Measurements from ENCODE around the gene SIK2. TPM values are rescaled to one million over a fixed set of nuclear protein-coding genes. Genes with fewer than 3 reads are reported as not detected.

Gene SIK2
- total RNA-seq, 1 donor from 2014 or later: 8.1 TPM

GRCh38 chr11:111756097-111756496 lies 153.8 kb downstream of the SIK2 start:
- H3K4me3 ChIP-seq (ENCODE audit: low read depth, low read length): no peak overlapping the region
- no peak for DNase-seq (ENCODE audit: low read depth)
- no peak for TF ChIP-seq CTCF (conservative IDR thresholded peaks at IDR 0.05; ENCODE audit: low read depth, low read length)

GRCh38 chr11:111759376-111759775 lies 157.1 kb downstream of the SIK2 start:
- no peak for TF ChIP-seq CTCF (conservative IDR thresholded peaks at IDR 0.05; ENCODE audit: low read depth, low read length)
- no peak for DNase-seq (ENCODE audit: low read depth)
- H3K4me3 ChIP-seq (ENCODE audit: low read depth, low read length): no peak overlapping the region

- H3K4me3 ChIP-seq (ENCODE audit: low read depth, low read length): no peak overlapping the region
- DNase-seq (ENCODE audit: low read depth): no peak
- no peak for TF ChIP-seq CTCF (conservative IDR thresholded peaks at IDR 0.05; ENCODE audit: low read depth, low read length)
Observed at GRCh38 chr11:111759778-111760407, 157.6 kb downstream of the SIK2 start.

- DNase-seq (ENCODE audit: low read depth): no peak
- TF ChIP-seq CTCF (conservative IDR thresholded peaks at IDR 0.05; ENCODE audit: low read depth, low read length): no peak
- H3K4me3 ChIP-seq (ENCODE audit: low read depth, low read length): no peak overlapping the region
Observed at GRCh38 chr11:111761036-111761435, 158.8 kb downstream of the SIK2 start.

GRCh38 chr11:111762526-111762925 lies 160.3 kb downstream of the SIK2 start:
- no peak overlapping the region for H3K4me3 ChIP-seq (ENCODE audit: low read depth, low read length)
- no peak for TF ChIP-seq CTCF (conservative IDR thresholded peaks at IDR 0.05; ENCODE audit: low read depth, low read length)
- no peak for DNase-seq (ENCODE audit: low read depth)

- peak; percentile 33 for TF ChIP-seq CTCF (conservative IDR thresholded peaks at IDR 0.05; ENCODE audit: low read depth, low read length)
- no peak overlapping the region for H3K4me3 ChIP-seq (ENCODE audit: low read depth, low read length)
- no peak for DNase-seq (ENCODE audit: low read depth)
Observed at GRCh38 chr11:111762981-111763643, 160.9 kb downstream of the SIK2 start.

GRCh38 chr11:111764621-111765020 lies 162.4 kb downstream of the SIK2 start:
- no peak for TF ChIP-seq CTCF (conservative IDR thresholded peaks at IDR 0.05; ENCODE audit: low read depth, low read length)
- peak overlapping the region; percentile 92 for H3K4me3 ChIP-seq (ENCODE audit: low read depth, low read length)
- DNase-seq (ENCODE audit: low read depth): no peak
